Stimulated activated CD8-positive, alpha-beta memory T cell treated with anti-CD3 and anti-CD28 coated beads, Interleukin-12 subunit alpha, Interleukin-12 subunit beta, amount 100 ng/mL, for 4 hours (primary cell): Measurements from ENCODE around the gene EZH1.

ENCODE experiments used
- DNase-seq: peaks from one replicate; pipeline ENCODE4 v3.0.0-alpha.2; 2020; ENCODE audit warnings: low read depth

EZH1 gene

DNA sequence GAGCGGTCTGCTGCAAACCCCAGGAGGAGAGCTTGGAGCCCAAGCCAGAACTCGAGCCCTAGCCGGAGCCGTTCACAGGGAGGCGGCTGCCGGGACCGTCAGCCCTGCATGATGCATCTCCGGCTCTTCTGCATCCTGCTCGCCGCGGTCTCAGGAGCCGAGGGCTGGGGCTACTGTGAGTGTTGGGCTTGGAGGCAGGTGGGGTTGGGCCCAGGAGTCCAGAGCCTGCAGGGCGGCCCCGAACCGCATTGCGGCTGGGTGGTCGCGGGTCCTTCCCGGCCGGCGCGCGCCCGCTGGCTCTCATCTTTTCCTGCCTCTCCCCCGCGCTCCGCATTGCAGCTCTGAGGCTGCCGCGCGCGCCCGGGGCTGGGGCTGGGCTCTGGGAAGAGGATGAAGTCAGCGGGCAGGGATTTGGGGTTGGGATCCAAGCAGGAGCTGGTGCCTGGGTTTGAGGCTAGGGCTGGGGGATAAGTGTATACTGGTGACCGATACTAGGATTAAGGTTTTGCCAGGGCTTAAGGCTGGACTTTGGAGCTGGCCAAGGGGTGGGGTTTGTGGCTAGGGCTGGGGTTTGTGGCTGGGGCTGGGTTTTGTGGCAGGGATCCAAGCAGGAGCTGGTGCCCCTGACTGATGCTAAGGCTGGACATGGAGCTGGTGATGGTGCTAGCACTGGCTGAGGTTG, 62.0 kb downstream of the EZH1 start:
- DNase-seq = no peak

- no peak for DNase-seq
Measured at GRCh38 chr17:42681976-42682721, 62.7 kb downstream of the EZH1 start, which contains the start of gene CNTNAP1. Gene CNTNAP1, plus strand, starts transcription at chr17:42682531. Its CDS starts 299 bp downstream, at chr17:42682830.

DNA sequence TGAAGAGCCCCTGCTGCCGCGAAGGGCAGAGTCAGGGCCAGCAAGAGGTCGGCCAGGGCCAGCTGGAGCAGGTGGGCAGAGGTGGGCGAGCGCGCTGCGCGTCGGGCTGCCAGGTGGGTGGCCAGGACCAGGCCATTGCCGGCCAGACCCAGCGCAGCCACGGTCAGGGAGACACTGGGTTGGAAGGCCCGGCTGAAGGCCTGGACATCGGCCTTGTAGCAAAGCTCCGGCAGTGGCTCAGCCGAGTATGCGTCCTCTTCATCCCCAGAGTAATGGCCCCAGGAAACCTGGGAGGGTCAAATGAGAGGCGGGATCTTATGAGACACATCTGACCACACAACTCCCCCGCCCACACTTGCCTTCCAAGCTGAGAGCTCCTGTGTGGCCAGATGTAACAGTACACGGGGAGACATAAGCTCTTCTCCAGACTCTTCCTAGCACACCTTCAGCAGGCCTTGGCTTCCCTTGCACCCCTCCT, 64.5 kb downstream of the EZH1 start:
- no peak for DNase-seq

DNA sequence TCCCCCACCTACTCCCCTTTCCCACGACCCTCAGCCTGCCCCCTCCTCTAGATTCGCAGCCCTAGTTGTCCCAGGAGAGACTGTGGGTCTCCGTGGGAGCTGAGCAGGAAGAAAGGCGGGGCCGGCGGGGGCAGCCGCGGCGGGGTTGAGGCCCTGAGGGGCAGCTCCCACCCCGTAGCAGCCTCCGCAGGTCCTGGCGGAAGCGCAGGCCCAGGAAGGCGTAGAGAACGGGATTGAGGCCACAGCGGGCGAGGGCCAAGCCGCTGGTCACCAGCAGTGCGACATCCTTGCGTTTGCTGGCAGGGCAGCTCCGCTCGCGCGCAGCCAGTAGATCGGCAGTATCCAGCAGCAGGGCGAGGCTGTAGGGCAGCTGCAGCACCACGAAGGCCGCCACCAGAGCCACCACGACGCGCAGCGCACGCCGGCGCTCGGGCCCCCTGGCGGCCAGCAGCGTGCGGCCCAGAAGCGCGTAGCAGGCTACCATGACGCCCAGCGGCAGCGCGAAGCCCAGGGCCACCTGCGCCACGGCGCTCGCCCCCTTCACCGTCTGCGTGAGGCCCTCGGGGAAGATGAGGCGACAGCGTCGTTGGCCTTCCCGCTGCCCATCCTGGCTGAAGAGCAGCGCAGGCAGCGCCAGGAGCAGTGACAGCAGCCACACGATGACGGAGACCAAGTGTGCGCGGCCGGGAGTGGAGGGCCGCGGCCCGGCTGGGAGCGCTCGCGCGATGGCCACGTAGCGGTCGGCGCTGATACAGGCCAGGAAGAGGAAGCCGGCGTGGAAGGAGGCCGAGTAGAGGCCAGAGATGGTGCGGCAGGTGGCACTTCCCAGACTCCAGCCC, 65.1 kb downstream of the EZH1 start:
- DNase-seq = peak; percentile 57

- DNase-seq = no peak
Measured at GRCh38 chr17:42678951-42679491, 65.8 kb downstream of the EZH1 start.

DNA sequence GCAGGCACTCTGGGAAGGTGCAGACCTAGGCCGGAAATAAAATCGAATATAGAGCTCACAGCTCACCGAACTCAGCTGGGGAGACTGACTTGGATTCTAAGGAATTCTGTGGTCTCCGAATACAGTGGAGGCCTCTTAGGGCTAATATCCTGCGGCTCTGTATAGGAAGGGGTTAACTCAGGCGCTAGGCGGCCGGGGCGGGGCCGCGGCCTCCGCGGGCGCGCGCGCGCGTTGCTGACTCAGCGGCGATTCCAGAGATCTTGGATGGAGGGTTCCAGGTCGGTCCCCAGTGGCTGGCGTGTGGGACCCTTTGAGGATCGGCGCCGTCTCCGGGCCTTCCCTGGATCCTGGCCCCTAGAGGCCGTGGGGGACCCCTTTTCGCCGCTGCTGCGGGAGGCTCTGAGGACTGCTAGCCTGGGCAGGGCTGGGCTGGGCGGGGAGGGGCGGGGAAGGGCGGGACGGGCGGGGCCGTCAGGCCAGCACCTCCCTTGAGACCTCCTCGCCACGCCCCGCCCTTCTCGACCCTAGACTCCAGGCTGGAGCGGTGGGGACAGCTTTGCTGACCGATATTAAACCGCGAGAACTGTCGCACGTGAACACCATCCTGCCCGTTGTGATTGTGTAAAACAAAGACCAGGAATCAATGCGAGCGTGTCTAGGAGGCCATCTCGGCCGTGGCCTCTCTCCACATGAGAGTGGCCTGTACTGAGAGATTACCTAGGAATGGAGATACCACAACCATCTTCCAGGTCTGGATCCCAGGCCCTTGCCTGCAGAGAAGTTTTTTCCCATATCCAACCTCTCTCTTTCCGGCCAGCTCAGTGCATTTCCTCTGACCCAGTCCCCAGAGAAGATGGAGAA, 66.7 kb downstream of the EZH1 start:
- DNase-seq = peak; percentile 64

DNA sequence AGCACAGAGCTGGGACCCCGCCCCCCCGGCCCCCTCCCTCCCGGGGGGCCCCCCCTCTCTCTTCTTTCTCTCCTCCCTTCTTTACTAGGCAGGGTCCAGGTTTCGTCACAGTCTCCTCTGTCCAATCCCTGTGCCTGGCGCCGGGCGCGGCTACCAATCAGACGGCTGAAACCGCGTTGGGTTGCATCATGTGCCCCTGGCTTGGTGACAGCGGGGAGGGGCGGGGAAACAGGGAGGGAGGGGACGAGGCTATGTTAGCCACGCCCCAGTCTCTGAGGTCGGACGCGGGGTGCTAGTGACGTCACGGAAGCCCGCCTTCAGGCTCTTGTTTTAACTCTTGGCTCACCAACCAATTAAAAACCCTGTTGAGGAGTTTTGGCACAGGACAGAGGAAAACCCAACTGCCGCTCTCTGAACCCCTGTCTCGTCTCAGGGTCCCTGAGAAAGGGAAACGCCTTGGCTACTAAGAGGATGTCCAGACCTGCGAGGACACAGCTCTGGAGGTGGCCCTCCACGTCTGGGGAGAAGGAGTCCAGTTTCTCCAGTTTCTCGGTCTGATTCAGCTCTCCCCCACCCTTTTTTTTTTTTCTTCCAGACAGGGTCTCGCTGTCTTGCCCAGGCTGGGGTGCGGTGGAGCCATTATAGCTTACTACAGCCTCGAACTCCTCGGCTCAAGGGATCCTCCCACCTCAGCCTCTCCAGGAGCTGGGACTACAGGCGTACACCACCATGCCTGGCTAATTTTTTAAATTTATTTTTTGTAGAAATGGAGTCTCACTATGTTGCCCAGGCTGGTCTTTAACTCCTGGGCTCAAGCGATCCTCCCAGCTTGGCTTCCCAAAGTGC, 67.6 kb downstream of the EZH1 start:
- peak; percentile 91 for DNase-seq

DNA sequence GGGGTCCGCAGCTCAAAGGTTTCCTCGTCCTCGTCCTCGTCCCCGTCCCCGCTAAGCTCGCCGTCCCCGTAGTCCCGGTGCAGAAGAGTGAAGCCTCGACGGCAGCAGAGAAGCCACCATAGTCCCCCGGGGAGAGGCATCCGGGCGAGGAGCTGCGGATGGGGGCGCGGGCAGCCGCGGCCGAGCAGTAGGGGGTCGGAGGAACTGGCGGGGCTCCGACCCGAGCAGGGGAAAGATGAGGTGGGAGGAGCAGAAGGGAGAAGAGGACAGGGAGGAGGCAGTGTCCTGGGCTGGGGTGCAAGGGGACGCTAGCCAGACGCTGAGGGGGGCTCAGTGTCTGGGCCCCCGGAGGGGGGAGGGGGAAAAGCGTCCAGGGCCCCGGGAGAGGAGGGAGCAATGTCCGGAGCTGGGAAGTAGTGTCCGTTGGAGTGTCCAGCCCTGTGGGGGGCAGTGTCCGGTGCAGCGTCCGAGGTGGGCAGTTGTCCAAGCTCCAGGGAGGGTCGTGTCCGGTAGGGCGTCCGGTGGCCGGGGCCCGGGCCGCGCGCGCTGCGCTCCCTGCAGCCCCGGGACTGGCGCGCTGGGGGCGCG, 68.3 kb downstream of the EZH1 start, which contains the start of gene PLEKHH3:
PLEKHH3 (minus strand) TSS at position 571 of the 588 bp plus-strand sequence; CDS start at position 140, 431 bp downstream.
- DNase-seq = no peak

GRCh38 chr17:42675965-42676423, 68.8 kb downstream of the EZH1 start:
- DNase-seq = no peak

DNA sequence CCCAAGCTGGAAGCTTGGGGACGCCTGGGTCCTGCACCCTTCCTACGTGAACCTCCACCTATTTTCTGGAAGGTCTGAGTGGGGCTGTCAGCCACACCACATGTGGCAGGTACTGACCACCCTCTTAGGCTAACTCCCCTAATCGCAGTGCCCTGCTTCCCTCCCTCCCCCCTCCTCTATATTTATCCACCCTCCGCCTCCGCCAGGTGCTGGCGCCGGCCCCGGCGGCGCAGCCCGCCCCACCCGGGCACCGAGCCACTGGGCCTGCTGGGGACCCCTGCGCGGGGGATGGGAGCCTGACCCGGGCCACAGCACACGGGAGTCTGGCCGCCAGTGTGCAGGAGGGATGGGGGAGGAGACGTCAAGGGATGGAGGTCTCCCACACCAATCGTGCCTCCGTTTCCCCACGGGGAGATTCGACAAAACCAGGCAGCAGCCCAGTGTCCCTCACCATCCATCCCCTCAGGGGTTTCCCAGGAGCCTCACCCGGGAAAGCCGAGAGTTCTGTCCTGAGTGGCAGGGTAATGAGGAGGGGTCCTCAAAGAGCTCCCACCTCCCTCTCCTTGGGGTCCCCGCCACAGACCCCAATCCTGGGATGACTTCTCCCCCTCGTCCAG, 69.4 kb downstream of the EZH1 start:
- no peak for DNase-seq

GRCh38 chr17:42674755-42675347, 70.0 kb downstream of the EZH1 start:
- DNase-seq = no peak

- DNase-seq = no peak
Measured at GRCh38 chr17:42673885-42674754, 70.7 kb downstream of the EZH1 start.

DNA sequence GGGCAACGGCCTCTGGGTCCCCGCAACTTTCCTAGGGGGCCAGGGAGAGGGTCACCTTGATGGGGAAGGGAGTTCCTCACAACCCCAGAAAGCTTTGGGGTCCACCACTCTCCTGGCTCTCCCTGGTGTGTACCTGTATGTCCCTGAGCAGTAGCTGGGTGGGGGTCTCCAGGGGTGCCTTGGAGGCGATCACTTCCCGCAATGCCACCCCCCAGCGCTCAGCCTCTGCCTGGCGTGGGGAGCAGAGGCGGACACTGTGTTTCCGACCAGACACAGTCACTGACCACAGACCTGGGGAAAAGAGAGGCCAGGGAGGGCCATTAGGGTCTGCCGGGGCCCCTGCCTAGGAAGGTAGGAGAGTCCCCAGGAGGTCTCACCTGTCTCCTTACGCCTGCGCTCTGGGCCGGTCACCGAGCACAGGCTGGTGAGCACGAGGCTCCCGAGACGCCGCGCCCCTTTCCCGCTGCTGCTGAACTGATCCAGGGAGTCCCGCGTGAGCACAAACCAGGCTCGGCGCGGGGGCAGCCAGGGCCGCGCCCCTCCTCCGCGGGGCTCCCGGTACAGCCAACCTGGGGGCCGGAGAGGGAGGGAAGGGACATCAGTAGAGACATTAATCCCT, 71.5 kb downstream of the EZH1 start:
- DNase-seq = no peak

- DNase-seq = no peak
Measured at GRCh38 chr17:42672038-42672437, 72.8 kb downstream of the EZH1 start.

GRCh38 chr17:42670789-42671657, 73.8 kb downstream of the EZH1 start:
- DNase-seq = no peak
